ENCODE results near the gene ABCC5.

DNA sequence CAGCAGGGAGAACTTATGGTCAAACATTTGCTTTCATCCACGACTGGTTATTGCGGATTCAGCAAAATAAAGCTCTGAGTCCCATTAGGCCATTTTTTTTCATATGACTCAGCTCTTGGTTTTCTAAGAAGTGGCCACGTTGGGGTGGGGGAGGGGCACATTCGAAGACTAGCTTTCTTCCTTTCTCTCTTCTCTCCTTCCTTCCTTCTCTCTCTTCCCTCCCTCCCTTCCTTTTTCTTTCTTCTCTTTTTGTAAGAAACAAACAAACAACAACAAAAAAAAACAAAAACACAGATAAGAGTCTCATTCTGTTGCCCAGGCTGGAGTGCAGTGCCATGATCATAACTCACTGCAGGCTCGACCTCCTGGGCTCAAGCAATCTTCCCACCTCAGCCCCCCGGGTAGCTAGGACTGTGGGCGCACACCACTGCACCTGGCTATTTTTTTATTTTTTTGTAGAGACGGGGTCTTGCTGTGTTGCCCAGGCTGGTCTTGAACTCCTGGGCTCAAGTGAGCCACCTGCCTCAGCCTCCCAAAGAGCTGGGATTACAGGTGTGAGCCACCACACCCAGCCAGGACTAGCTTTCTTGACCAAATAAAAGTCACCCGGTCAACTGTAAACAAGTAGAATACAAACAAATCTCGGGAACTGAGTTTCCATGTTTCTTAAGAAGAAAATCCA, 41.6 kb downstream of the ABCC5 start:
- TF ChIP-seq, protein P1, sequence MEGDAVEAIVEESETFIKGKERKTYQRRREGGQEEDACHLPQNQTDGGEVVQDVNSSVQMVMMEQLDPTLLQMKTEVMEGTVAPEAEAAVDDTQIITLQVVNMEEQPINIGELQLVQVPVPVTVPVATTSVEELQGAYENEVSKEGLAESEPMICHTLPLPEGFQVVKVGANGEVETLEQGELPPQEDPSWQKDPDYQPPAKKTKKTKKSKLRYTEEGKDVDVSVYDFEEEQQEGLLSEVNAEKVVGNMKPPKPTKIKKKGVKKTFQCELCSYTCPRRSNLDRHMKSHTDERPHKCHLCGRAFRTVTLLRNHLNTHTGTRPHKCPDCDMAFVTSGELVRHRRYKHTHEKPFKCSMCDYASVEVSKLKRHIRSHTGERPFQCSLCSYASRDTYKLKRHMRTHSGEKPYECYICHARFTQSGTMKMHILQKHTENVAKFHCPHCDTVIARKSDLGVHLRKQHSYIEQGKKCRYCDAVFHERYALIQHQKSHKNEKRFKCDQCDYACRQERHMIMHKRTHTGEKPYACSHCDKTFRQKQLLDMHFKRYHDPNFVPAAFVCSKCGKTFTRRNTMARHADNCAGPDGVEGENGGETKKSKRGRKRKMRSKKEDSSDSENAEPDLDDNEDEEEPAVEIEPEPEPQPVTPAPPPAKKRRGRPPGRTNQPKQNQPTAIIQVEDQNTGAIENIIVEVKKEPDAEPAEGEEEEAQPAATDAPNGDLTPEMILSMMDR (IDR thresholded peaks at IDR 0.05; ENCODE audit: low read depth, low read length, poor library complexity, severe bottlenecking), result no peak
- TF ChIP-seq EZH2phosphoT487 (IDR thresholded peaks at IDR 0.05; ENCODE audit: borderline replicate concordance, low read length), result no peak
